H1 (cell line): ENCODE measurements around the gene SPACA9. TPM values are rescaled to one million over a fixed set of nuclear protein-coding genes. Genes with fewer than 3 reads are reported as not detected.

Experiments used
- CTCF ChIA-PET: fragments of 300-600 bp; sonication (Branson Sonifier 250); formaldehyde crosslinking; loops from one replicate; lab custom pipeline; 2021; ENCODE audit not compliant: partially characterized antibody; lab: Charles Lee
- POLR2A ChIA-PET: fragments of 300-600 bp; sonication (Branson Sonifier 250); formaldehyde crosslinking; loops from one replicate; lab custom pipeline; 2021; ENCODE audit warnings: inconsistent platforms; ENCODE audit not compliant: partially characterized antibody; lab: Charles Lee
- DNase-seq, 2 experiments: peaks; one replicate each; pipeline versions ENCODE4 v3.0.0 to v3.0.0-alpha.2; 2010 to 2022; ENCODE audit warnings: low spot score in 2 of 2, low read depth in 1 of 2, mixed read lengths in 1 of 2
- FAIRE-seq: peaks from 2 replicates; lab custom pipeline; 2011; peaks lifted over from hg19 to GRCh38; lab: Jason Lieb, UNC
- H2AFZ ChIP-seq: 2 replicates; pipeline ENCODE4 v1.8.1; 2012; ENCODE audit warnings: low read length, inconsistent platforms
- H2AK5ac ChIP-seq: 2 replicates; pipeline ENCODE4 v1.6.1; 2013; ENCODE audit warnings: low read depth, low read length
- H2BK120ac ChIP-seq: replicated peaks from 2 replicates; pipeline ENCODE3; 2013; ENCODE audit warnings: low read depth, low read length, inconsistent platforms
- H2BK12ac ChIP-seq: 2 replicates; pipeline ENCODE4 v1.6.1; 2013; ENCODE audit warnings: low read depth, low read length
- H2BK15ac ChIP-seq: 2 replicates; pipeline ENCODE4 v1.6.1; 2013; ENCODE audit warnings: low read length
- H2BK20ac ChIP-seq: 2 replicates; pipeline ENCODE4 v1.6.1; 2013; ENCODE audit warnings: low read length
- H2BK5ac ChIP-seq: 2 replicates; pipeline ENCODE4 v1.6.1; 2013; ENCODE audit warnings: low read depth, low read length
- H3K14ac ChIP-seq: 2 replicates; pipeline ENCODE4 v1.6.1; 2013; ENCODE audit warnings: inconsistent platforms; ENCODE audit not compliant: insufficient read length
- H3K18ac ChIP-seq: 2 replicates; pipeline ENCODE4 v1.6.1; 2013; ENCODE audit warnings: low read length; ENCODE audit errors: extremely low read depth
- H3K23ac ChIP-seq: 2 replicates; pipeline ENCODE4 v1.6.1; 2013; ENCODE audit warnings: inconsistent platforms; ENCODE audit not compliant: insufficient read length
- H3K23me2 ChIP-seq: 2 replicates; pipeline ENCODE4 v1.6.1; 2013; ENCODE audit warnings: low read depth, low read length
- H3K27ac ChIP-seq: 2 replicates; pipeline ENCODE4 v1.6.1; 2011; ENCODE audit warnings: low read depth, low read length, inconsistent platforms
- H3K27me3 ChIP-seq, 4 experiments: replicated peaks in 1 of 4; 1 replicate in 1 of 4; 2 replicates in 3 of 4; pipeline versions ENCODE4 v1.6.1 to v1.8.1; 2011 to 2013; ENCODE audit warnings: low read length in 3 of 4, mild to moderate bottlenecking in 3 of 4, inconsistent platforms in 2 of 4, mixed read lengths in 2 of 4, moderate library complexity in 1 of 4; ENCODE audit not compliant: control insufficient read depth in 3 of 4, insufficient read depth in 3 of 4; ENCODE audit errors: extremely low read depth in 1 of 4
- H3K36me3 ChIP-seq, 4 experiments: 2 replicates each; pipeline versions ENCODE4 v1.6.1 to v1.8.1; 2011 to 2013; ENCODE audit warnings: mild to moderate bottlenecking in 4 of 4, low read length in 3 of 4, moderate library complexity in 2 of 4, control low read depth in 1 of 4, inconsistent platforms in 1 of 4; ENCODE audit not compliant: insufficient read depth in 4 of 4, control insufficient read depth in 2 of 4
- H3K4ac ChIP-seq: replicated peaks from 2 replicates; pipeline ENCODE3; 2013; ENCODE audit warnings: low read length, low read depth, mixed read lengths, inconsistent platforms; ENCODE audit not compliant: insufficient read length
- H3K4me1 ChIP-seq, 4 experiments: replicated peaks in 1 of 4; 1 replicate in 1 of 4; 2 replicates in 3 of 4; pipeline versions ENCODE4 v1.6.1 to v1.8.1; 2011 to 2013; ENCODE audit warnings: low read length in 3 of 4, inconsistent platforms in 2 of 4, mixed read lengths in 1 of 4; ENCODE audit not compliant: insufficient read depth in 4 of 4, control insufficient read depth in 3 of 4
- H3K4me2 ChIP-seq, 2 experiments: 2 replicates each; pipeline versions ENCODE4 v1.6.1 to v1.8.1; 2011 to 2013; ENCODE audit warnings: low read depth in 2 of 2, low read length in 2 of 2, control low read depth in 1 of 2, inconsistent platforms in 1 of 2, mild to moderate bottlenecking in 1 of 2; ENCODE audit not compliant: insufficient read depth in 1 of 2
- H3K4me3 ChIP-seq, 4 experiments: fragments of 200-600, 300-600 bp in 1 of 4; sonication (generic), shearing (Covaris generic), sonication (Bioruptor Twin) in 1 of 4; 2 replicates each; pipeline versions ENCODE4 v1.5.1 to v1.8.1; 2011 to 2016; ENCODE audit warnings: low read length in 4 of 4, low read depth in 3 of 4, control low read depth in 2 of 4, inconsistent platforms in 2 of 4, mild to moderate bottlenecking in 2 of 4, mixed read lengths in 1 of 4, moderate library complexity in 1 of 4; ENCODE audit not compliant: insufficient read depth in 2 of 4; ENCODE audit errors: extremely low read depth in 1 of 4
- H3K56ac ChIP-seq: replicated peaks from 2 replicates; pipeline ENCODE3; 2013; ENCODE audit warnings: low read depth, mild to moderate bottlenecking, mixed read lengths, low read length, inconsistent platforms; ENCODE audit not compliant: insufficient read length
- H3K79me1 ChIP-seq: 2 replicates; pipeline ENCODE4 v1.6.1; 2013; ENCODE audit warnings: low read depth, low read length, control low read depth
- H3K79me2 ChIP-seq, 2 experiments: 2 replicates each; pipeline versions ENCODE4 v1.6.1 to v1.8.1; 2012 to 2013; ENCODE audit warnings: low read length in 2 of 2, mild to moderate bottlenecking in 2 of 2, inconsistent platforms in 1 of 2; ENCODE audit not compliant: insufficient read depth in 2 of 2, control insufficient read depth in 1 of 2
- H3K9ac ChIP-seq, 4 experiments: replicated peaks in 1 of 4; 1 replicate in 1 of 4; 2 replicates in 3 of 4; pipeline versions ENCODE4 v1.6.1 to v1.8.1; 2011 to 2013; ENCODE audit warnings: low read depth in 3 of 4, low read length in 3 of 4, control low read depth in 2 of 4, mild to moderate bottlenecking in 2 of 4, moderate library complexity in 2 of 4, inconsistent platforms in 1 of 4; ENCODE audit errors: extremely low read depth in 1 of 4
- H3K9me3 ChIP-seq, 2 experiments: 2 replicates each; pipeline versions ENCODE4 v1.6.1 to v1.8.1; 2012 to 2013; ENCODE audit warnings: mild to moderate bottlenecking in 2 of 2, moderate library complexity in 2 of 2, control low read depth in 1 of 2, inconsistent platforms in 1 of 2, low read depth in 1 of 2, low read length in 1 of 2, mixed read lengths in 1 of 2; ENCODE audit not compliant: insufficient read depth in 2 of 2
- H4K20me1 ChIP-seq, 2 experiments: replicated peaks in 1 of 2; 2 replicates each; pipeline versions ENCODE3 to v1.8.1; 2011 to 2013; ENCODE audit warnings: inconsistent platforms in 2 of 2, low read length in 2 of 2, mild to moderate bottlenecking in 1 of 2; ENCODE audit not compliant: insufficient read depth in 2 of 2, control insufficient read depth in 1 of 2
- H4K5ac ChIP-seq: 2 replicates; pipeline ENCODE4 v1.6.1; 2013; ENCODE audit warnings: low read length, low read depth, mixed read lengths, inconsistent platforms; ENCODE audit not compliant: insufficient read length
- H4K8ac ChIP-seq: 2 replicates; pipeline ENCODE4 v1.8.0; 2013; ENCODE audit warnings: mild to moderate bottlenecking, moderate library complexity, low read length, inconsistent platforms; ENCODE audit not compliant: insufficient read depth; ENCODE audit errors: extremely low read depth
- H4K91ac ChIP-seq: replicated peaks from 2 replicates; pipeline ENCODE3; 2013; ENCODE audit warnings: low read length, mixed read lengths, inconsistent platforms; ENCODE audit not compliant: insufficient read length
- BACH1 ChIP-seq: IDR thresholded peaks from 2 replicates; pipeline ENCODE4 v1.6.1; 2012; ENCODE audit warnings: low read length, improper control_type of control experiment
- CEBPB ChIP-seq: IDR thresholded peaks from 2 replicates; pipeline ENCODE4 v1.6.1; 2012; ENCODE audit warnings: low read depth, low read length
- CHD1 ChIP-seq: IDR thresholded peaks from 2 replicates; pipeline ENCODE4 v1.6.1; 2012; ENCODE audit warnings: low read depth, low read length, improper control_type of control experiment
- EGR1 ChIP-seq: IDR thresholded peaks from 2 replicates; pipeline ENCODE4 v1.6.1; 2011; ENCODE audit warnings: low read depth, low read length, borderline replicate concordance
- EP300 ChIP-seq, 2 experiments: IDR thresholded peaks; 1 replicate in 1 of 2; 2 replicates in 1 of 2; pipeline ENCODE4 v1.6.1; 2011 to 2012; ENCODE audit warnings: low read depth in 2 of 2, low read length in 2 of 2, mild to moderate bottlenecking in 2 of 2, borderline replicate concordance in 1 of 2, inconsistent platforms in 1 of 2, moderate library complexity in 1 of 2
- HDAC2 ChIP-seq, 2 experiments: fragments of 300-600 bp in 1 of 2; sonication (generic) in 1 of 2; IDR thresholded peaks; 2 replicates each; pipeline ENCODE4 v1.6.1; 2011 to 2012; ENCODE audit warnings: low read depth in 2 of 2, low read length in 2 of 2, mild to moderate bottlenecking in 2 of 2, moderate library complexity in 2 of 2, borderline replicate concordance in 1 of 2, inconsistent platforms in 1 of 2
- KDM4A ChIP-seq: IDR thresholded peaks from one replicate; pipeline ENCODE4 v1.7.1; 2012; ENCODE audit warnings: low read depth, mild to moderate bottlenecking, moderate library complexity, low read length, inconsistent platforms; ENCODE audit not compliant: severe bottlenecking
- POLR2AphosphoS5 ChIP-seq: IDR thresholded peaks from 2 replicates; pipeline ENCODE4 v1.6.1; 2011; ENCODE audit warnings: low read depth, low read length
- RAD21 ChIP-seq, 2 experiments: IDR thresholded peaks in 1 of 2; conservative IDR thresholded peaks in 1 of 2; 2 replicates each; pipeline ENCODE4 v1.6.1; 2011; ENCODE audit warnings: low read depth in 2 of 2, low read length in 2 of 2, improper control_type of control experiment in 1 of 2, inconsistent platforms in 1 of 2, mild to moderate bottlenecking in 1 of 2, moderate library complexity in 1 of 2
- RFX5 ChIP-seq: IDR thresholded peaks from 2 replicates; pipeline ENCODE4 v1.6.1; 2011; ENCODE audit warnings: low read depth, low read length, improper control_type of control experiment, borderline replicate concordance
- SP2 ChIP-seq: IDR thresholded peaks from 2 replicates; pipeline ENCODE4 v1.6.1; 2012; ENCODE audit warnings: mild to moderate bottlenecking, low read length, inconsistent platforms
- whole genome bisulfite sequencing, 2 experiments: shearing (Covaris generic) in 1 of 2; methylation state at CpG; one replicate each; pipeline versions ENCODE4 v1.1.6 to v1.1.7; 2013 to 2015; ENCODE audit warnings: low lambda C conversion rate in 2 of 2, mixed read lengths in 2 of 2, inconsistent platforms in 1 of 2, low coverage in 1 of 2, missing lambda C conversion rate in 1 of 2; ENCODE audit not compliant: insufficient replicate concordance in 2 of 2, insufficient coverage in 1 of 2, insufficient read length in 1 of 2; ENCODE audit errors: extremely low coverage in 1 of 2, missing lambda C conversion rate in 1 of 2; 5-methylcytosine and 5-hydroxymethylcytosine counted together
- polyA plus RNA-seq, 7 experiments: library from polyadenylated mRNA; depleted of rRNA in 3 of 7; stranded (reverse) in 5 of 7; unstranded in 2 of 7; fragments of >200 nt in 5 of 7; fragments of 200-250 nt in 2 of 7; gene quantifications; 1 replicate in 5 of 7; 2 replicates in 1 of 7; 4 replicates in 1 of 7; pipeline versions ENCODE4 v1.2.1 to v1.2.3, GENCODE V29; 2011 to 2013; ENCODE audit warnings: missing spikeins in 2 of 7, mixed read lengths in 2 of 7
- total RNA-seq: library from RNA; stranded (reverse); fragmentation: NEBNext Ultra II Directional; extraction: Animal tissue kit (Norgen Biotek cat#: 25700); gene quantifications from 2 replicates; pipeline ENCODE4 v1.2.1, GENCODE V29; 2021
- TF ChIP-seq, protein P1 (sequence below): IDR thresholded peaks from 2 replicates; pipeline ENCODE4 v1.6.1; 2012; ENCODE audit warnings: inconsistent platforms

SPACA9 gene
- total and polyA plus RNA-seq, 2 of the 8 experiments (the other 6 are each of a cell fraction or from before 2014, with no cell fraction given) = 0.63 to 1.3 TPM

DNA sequence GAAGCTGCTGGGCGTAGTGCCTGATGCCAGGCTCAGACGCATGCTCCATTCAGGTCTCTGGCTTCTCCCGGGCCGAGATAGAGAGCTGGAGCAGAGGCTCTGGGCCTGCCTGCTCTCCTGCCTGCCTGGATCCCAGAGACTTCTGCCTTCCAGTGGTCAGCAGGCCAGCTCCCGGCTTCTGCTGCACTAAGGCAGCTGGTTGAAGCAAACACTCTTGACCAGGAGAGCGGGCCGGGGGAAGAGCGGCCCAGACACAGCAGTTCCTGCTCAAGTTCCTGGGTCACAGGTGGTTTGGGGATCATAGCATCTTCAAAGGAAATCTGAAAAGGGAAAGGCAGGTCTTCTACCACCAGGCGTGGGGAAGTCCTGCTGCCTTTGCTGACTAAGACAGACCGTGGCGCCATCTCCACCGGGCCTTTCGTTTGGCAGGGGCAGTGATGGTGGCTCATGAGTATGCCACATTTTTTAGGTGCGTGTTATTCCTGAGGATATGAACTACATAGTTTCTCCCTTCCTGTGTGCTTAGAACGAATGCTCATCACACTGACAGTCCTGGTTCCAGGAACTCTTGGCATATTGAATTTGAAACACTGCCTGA lies 31.7 kb upstream of the SPACA9 start:
- H3K79me1 ChIP-seq = no peaks in the 10 kb centered on the region; the same call in 1 of the 2 replicates
- no peak overlapping the region for H2BK5ac ChIP-seq
- H4K20me1 ChIP-seq = no peaks in the 10 kb centered on the region
- no peak overlapping the region for H2BK20ac ChIP-seq
- H2AFZ ChIP-seq = no peak overlapping the region
- H3K4me1 ChIP-seq = peaks cover 2 to 5% (median 4%) of the 10 kb centered on the region in 4 experiments; a peak in 6 of 7 replicates
- H3K18ac ChIP-seq = no peak overlapping the region
- no peak overlapping the region for H3K56ac ChIP-seq
- no peak overlapping the region for H2BK120ac ChIP-seq
- H3K9me3 ChIP-seq = no peaks in the 10 kb centered on the region
- no peak overlapping the region for H4K5ac ChIP-seq
- CTCF ChIA-PET = interaction anchor here (0.6 to 2.1 kb wide), 6 partner anchors 10 to 125 kb away, joined by 3 to 9 read pairs (median 3); partner anchors contain the start of gene SPACA9
- H3K79me2 ChIP-seq = no peaks in the 10 kb centered on the region
- H3K27me3 ChIP-seq = no peaks in the 10 kb centered on the region; a peak in 1 of 7 replicates
- H2BK12ac ChIP-seq = no peak overlapping the region
- H2AK5ac ChIP-seq = no peak overlapping the region
- WGBS, 2 experiments = 90% methylated on average over 15 of the region's 15 CpGs; no CpG with 5 or more reads in 1 of the 2 experiments
- no peak overlapping the region for H3K14ac ChIP-seq
- H3K23me2 ChIP-seq = no peaks in the 10 kb centered on the region
- H3K27ac ChIP-seq = no peak overlapping the region
- H3K23ac ChIP-seq = no peak overlapping the region
- H3K36me3 ChIP-seq = no peaks in the 10 kb centered on the region
- no peak overlapping the region for H3K4ac ChIP-seq
- H3K4me3 ChIP-seq = no peak overlapping the region
- FAIRE-seq (no peak), DNase-seq (no peak)
- H3K9ac ChIP-seq = no peak overlapping the region
- no peak overlapping the region for H4K91ac ChIP-seq
- POLR2A ChIA-PET = no interaction called here
- H3K4me2 ChIP-seq = no peak overlapping the region
- 0 out of 2 replicates have a peak overlapping the region, but pooled peaks have one; percentile 61 for H2BK15ac ChIP-seq
- no peak overlapping the region; the same call in 1 of the 2 replicates for H4K8ac ChIP-seq
- TF ChIP-seq POLR2AphosphoS5 (no peak), EGR1 (no peak), CEBPB (no peak), KDM4A (no peak), SP2 (no peak), RAD21 (IDR thresholded peaks at IDR 0.05 in 1 of 2, conservative IDR thresholded peaks at IDR 0.05 in 1 of 2; ENCODE audit: low read depth in 2 of 2, low read length in 2 of 2) (no peak), CHD1 (no peak), HDAC2 (IDR thresholded peaks at IDR 0.05; ENCODE audit: borderline replicate concordance in 1 of 2, low read depth in 2 of 2, low read length in 2 of 2) (no peak), EP300 (IDR thresholded peaks at IDR 0.05; ENCODE audit: borderline replicate concordance in 1 of 2, low read depth in 2 of 2, low read length in 2 of 2) (no peak), RFX5 (no peak), BACH1 (no peak)
- TF ChIP-seq, protein P1, sequence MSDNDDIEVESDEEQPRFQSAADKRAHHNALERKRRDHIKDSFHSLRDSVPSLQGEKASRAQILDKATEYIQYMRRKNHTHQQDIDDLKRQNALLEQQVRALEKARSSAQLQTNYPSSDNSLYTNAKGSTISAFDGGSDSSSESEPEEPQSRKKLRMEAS = no peak
